Mesendoderm (in vitro differentiated cells): ENCODE results near the gene CASP1.
"Not testable (repeated sequence)": the region's sequence is repeated elsewhere in the genome, so short reads cannot be mapped to it uniquely, and the experiment has no call there.

ENCODE experiments used
- DNase-seq: peaks from one replicate; pipeline ENCODE4 v3.0.0; 2013
- H2AK5ac ChIP-seq: 2 replicates; pipeline ENCODE4 v1.6.1; 2013; ENCODE audit warnings: low read length, inconsistent platforms
- H2BK120ac ChIP-seq: 2 replicates; pipeline ENCODE4 v1.6.1; 2013; ENCODE audit warnings: low read depth, mild to moderate bottlenecking, low read length, moderate library complexity, mixed read lengths
- H2BK15ac ChIP-seq: replicated peaks from 2 replicates; pipeline ENCODE4 v1.6.1; 2013; ENCODE audit warnings: low read depth, mild to moderate bottlenecking, moderate library complexity
- H2BK5ac ChIP-seq: 2 replicates; pipeline ENCODE4 v1.6.1; 2013; ENCODE audit warnings: low read length, inconsistent platforms
- H3K18ac ChIP-seq: 2 replicates; pipeline ENCODE4 v1.6.1; 2013; ENCODE audit warnings: mild to moderate bottlenecking, low read length, mixed read lengths
- H3K23ac ChIP-seq: one replicate; pipeline ENCODE4 v1.6.1; 2013; ENCODE audit warnings: low read length
- H3K27ac ChIP-seq: 2 replicates; pipeline ENCODE4 v1.5.1; 2013; ENCODE audit warnings: low read depth, mild to moderate bottlenecking, inconsistent platforms, low read length, moderate library complexity
- H3K27me3 ChIP-seq: 2 replicates; pipeline ENCODE4 v1.6.1; 2013; ENCODE audit warnings: low read length, control low read depth, mild to moderate bottlenecking, inconsistent platforms; ENCODE audit not compliant: insufficient read depth, poor library complexity
- H3K36me3 ChIP-seq: 2 replicates; pipeline ENCODE4 v1.6.1; 2013; ENCODE audit warnings: low read length, inconsistent platforms; ENCODE audit not compliant: control insufficient read depth, insufficient read depth
- H3K4ac ChIP-seq: one replicate; pipeline ENCODE4 v1.6.1; 2013; ENCODE audit warnings: low read depth, mild to moderate bottlenecking, low read length, moderate library complexity
- H3K4me1 ChIP-seq: 2 replicates; pipeline ENCODE4 v1.6.1; 2013; ENCODE audit warnings: low read depth, low read length, inconsistent platforms; ENCODE audit not compliant: control insufficient read depth
- H3K4me2 ChIP-seq: 2 replicates; pipeline ENCODE4 v1.6.1; 2013; ENCODE audit warnings: low read length
- H3K4me3 ChIP-seq: 2 replicates; pipeline ENCODE4 v1.5.1; 2013; ENCODE audit warnings: mild to moderate bottlenecking, low read length
- H3K56ac ChIP-seq: one replicate; pipeline ENCODE4 v1.6.1; 2013; ENCODE audit warnings: low read length
- H3K79me1 ChIP-seq: 2 replicates; pipeline ENCODE4 v1.6.1; 2013; ENCODE audit warnings: low read length, inconsistent platforms
- H3K79me2 ChIP-seq: 2 replicates; pipeline ENCODE4 v1.6.1; 2013; ENCODE audit warnings: mild to moderate bottlenecking, low read length; ENCODE audit not compliant: control insufficient read depth, insufficient read depth
- H3K9ac ChIP-seq: 2 replicates; pipeline ENCODE4 v1.6.1; 2013; ENCODE audit warnings: low read length, inconsistent platforms
- H4K5ac ChIP-seq: one replicate; pipeline ENCODE4 v1.6.1; 2013; ENCODE audit warnings: low read length
- H4K8ac ChIP-seq: one replicate; pipeline ENCODE4 v1.6.1; 2013; ENCODE audit warnings: low read depth, mild to moderate bottlenecking, control low read depth, low read length, moderate library complexity
- WGBS: extraction: QIAGEN DNeasy Blood & Tissue Kit; methylation state at CpG from one replicate; pipeline ENCODE4 v1.1.7; 2013; ENCODE audit warnings: low lambda C conversion rate, missing lambda C conversion rate; ENCODE audit not compliant: insufficient coverage; ENCODE audit errors: extremely low coverage; 5-methylcytosine and 5-hydroxymethylcytosine counted together

Gene CASP1

GRCh38 chr11:105042178-105042577 lies 7.2 kb upstream of the CASP1 start:
- Histone ChIP-seq H3K36me3 (no peaks in the 10 kb centered on the region), H2BK120ac (no peak overlapping the region), H3K79me2 (no peaks in the 10 kb centered on the region), H3K79me1 (no peaks in the 10 kb centered on the region), H4K5ac (no peak overlapping the region), H3K9ac (no peak overlapping the region), H3K23ac (no peak overlapping the region), H2AK5ac (no peak overlapping the region), H2BK5ac (no peak overlapping the region), H3K27ac (no peak overlapping the region), H3K4me3 (no peak overlapping the region), H3K56ac (no peak overlapping the region), H3K4me1 (no peaks in the 10 kb centered on the region), H2BK15ac (no peak overlapping the region), H3K18ac (no peak overlapping the region), H3K27me3 (no peaks in the 10 kb centered on the region), H3K4me2 (no peak overlapping the region), H3K4ac (no peak overlapping the region), H4K8ac (no peak overlapping the region)
- WGBS = no CpG with 5 or more reads among the region's 3 CpGs
- no peak for DNase-seq

DNA sequence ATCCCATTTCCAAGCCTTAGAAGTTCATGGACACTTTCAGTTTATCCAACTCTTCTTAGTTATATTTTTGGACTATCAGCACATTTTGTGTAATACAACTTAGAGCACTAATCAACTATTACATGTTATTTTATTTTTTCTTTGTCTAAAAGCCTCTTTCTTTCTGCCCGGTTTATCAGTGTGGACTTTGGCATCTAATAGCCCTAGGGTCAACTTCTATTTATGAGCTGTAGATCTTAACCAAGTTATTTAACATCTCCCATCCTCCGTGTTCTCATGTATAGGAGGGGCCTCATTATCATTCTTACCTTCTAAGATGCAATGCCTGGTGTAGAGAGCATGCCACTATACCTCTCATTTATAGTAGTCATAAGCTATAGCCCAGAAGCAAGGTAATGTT lies 5.8 kb upstream of the CASP1 start:
- Histone ChIP-seq H3K79me2 (no peaks in the 10 kb centered on the region), H3K4me1 (no peaks in the 10 kb centered on the region), H3K4ac (no peak overlapping the region), H3K18ac (no peak overlapping the region), H3K27me3 (no peaks in the 10 kb centered on the region), H2BK15ac (no peak overlapping the region), H3K27ac (no peak overlapping the region), H3K23ac (no peak overlapping the region), H3K36me3 (no peaks in the 10 kb centered on the region), H2AK5ac (no peak overlapping the region), H3K4me2 (no peak overlapping the region), H3K79me1 (no peaks in the 10 kb centered on the region), H3K4me3 (no peak overlapping the region), H4K5ac (no peak overlapping the region), H2BK5ac (no peak overlapping the region), H2BK120ac (no peak overlapping the region), H3K56ac (no peak overlapping the region), H3K9ac (no peak overlapping the region), H4K8ac (no peak overlapping the region)
- no CpG with 5 or more reads among the region's 2 CpGs for WGBS
- no peak for DNase-seq

- H3K4me1 ChIP-seq, H3K27me3 ChIP-seq, H3K36me3 ChIP-seq, H2BK120ac ChIP-seq, H4K5ac ChIP-seq, H3K18ac ChIP-seq, H3K4me3 ChIP-seq, H3K4ac ChIP-seq, H2BK5ac ChIP-seq, H3K4me2 ChIP-seq, H3K79me1 ChIP-seq, H3K23ac ChIP-seq, H3K27ac ChIP-seq, H2BK15ac ChIP-seq, H3K56ac ChIP-seq, DNase-seq, H2AK5ac ChIP-seq, H4K8ac ChIP-seq, H3K79me2 ChIP-seq, H3K9ac ChIP-seq: not testable (repeated sequence)
- WGBS = no CpG with 5 or more reads among the region's 2 CpGs
These were observed 556 bp downstream of the CASP1 start for GRCh38 chr11:105034388-105034787.

DNA sequence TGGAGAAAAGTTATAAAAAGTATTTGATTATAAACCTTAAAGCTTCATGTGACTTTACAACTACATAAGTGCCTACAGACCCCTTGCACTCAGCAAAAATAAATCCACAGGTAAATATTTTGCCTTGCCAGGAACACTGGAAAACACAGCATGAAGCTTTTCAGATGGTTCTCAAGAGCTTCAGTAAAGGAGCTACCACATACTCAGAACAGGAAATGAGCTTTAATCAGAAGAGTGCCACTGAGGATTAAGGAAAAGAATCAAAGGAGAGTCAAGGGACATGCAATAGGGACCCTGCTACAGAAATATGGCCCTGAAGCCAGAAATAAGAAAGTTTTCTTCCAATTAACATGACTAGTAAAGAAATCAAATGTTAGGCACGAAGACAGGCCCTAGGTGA lies 1.2 kb downstream of the CASP1 start:
- H3K27me3 ChIP-seq = no peaks in the 10 kb centered on the region
- no peak overlapping the region for H3K4me3 ChIP-seq
- WGBS = no CpG with 5 or more reads among the region's 1 CpG

GRCh38 chr11:105033343-105033742 lies 1.6 kb downstream of the CASP1 start:
- Histone ChIP-seq H3K27me3 (no peaks in the 10 kb centered on the region), H3K23ac (no peak overlapping the region), H3K4me3 (no peak overlapping the region), H2BK120ac (no peak overlapping the region), H3K27ac (no peak overlapping the region), H3K4ac (no peak overlapping the region), H3K9ac (no peak overlapping the region), H2BK5ac (no peak overlapping the region), H2AK5ac (no peak overlapping the region), H3K18ac (no peak overlapping the region), H4K8ac (no peak overlapping the region), H3K79me1 (no peaks in the 10 kb centered on the region), H3K36me3 (no peaks in the 10 kb centered on the region), H2BK15ac (no peak overlapping the region), H3K79me2 (no peaks in the 10 kb centered on the region), H3K4me2 (no peak overlapping the region), H3K56ac (no peak overlapping the region), H4K5ac (no peak overlapping the region), H3K4me1 (no peaks in the 10 kb centered on the region)
- DNase-seq = no peak
- WGBS = 100% methylated on average over 1 of the region's 3 CpGs

More for the DNA sequence above, 1.2 kb downstream of the CASP1 start:
- H3K36me3 ChIP-seq = no peaks in the 10 kb centered on the region
- no peak overlapping the region for H4K5ac ChIP-seq
- no peak overlapping the region for H4K8ac ChIP-seq
- no peak overlapping the region for H3K18ac ChIP-seq
- H2AK5ac ChIP-seq = no peak overlapping the region
- no peaks in the 10 kb centered on the region for H3K79me1 ChIP-seq
- no peaks in the 10 kb centered on the region for H3K4me1 ChIP-seq
- no peak overlapping the region for H3K27ac ChIP-seq
- no peak overlapping the region for H2BK15ac ChIP-seq
- H3K23ac ChIP-seq = no peak overlapping the region
- no peak overlapping the region for H3K9ac ChIP-seq
- DNase-seq = no peak
- H3K79me2 ChIP-seq = no peaks in the 10 kb centered on the region
- H2BK5ac ChIP-seq = no peak overlapping the region
- no peak overlapping the region for H3K4ac ChIP-seq
- no peak overlapping the region for H3K4me2 ChIP-seq
- H2BK120ac ChIP-seq = no peak overlapping the region
- no peak overlapping the region for H3K56ac ChIP-seq

- Histone ChIP-seq H3K56ac (no peak overlapping the region), H3K4ac (no peak overlapping the region), H2AK5ac (no peak overlapping the region), H3K4me1 (no peaks in the 10 kb centered on the region), H3K79me2 (no peaks in the 10 kb centered on the region), H3K4me2 (no peak overlapping the region), H3K27ac (no peak overlapping the region), H3K23ac (no peak overlapping the region), H2BK120ac (no peak overlapping the region), H4K8ac (no peak overlapping the region), H3K27me3 (no peaks in the 10 kb centered on the region), H3K79me1 (no peaks in the 10 kb centered on the region), H2BK5ac (no peak overlapping the region), H3K4me3 (no peak overlapping the region), H4K5ac (no peak overlapping the region), H2BK15ac (no peak overlapping the region), H3K18ac (no peak overlapping the region), H3K9ac (no peak overlapping the region), H3K36me3 (no peaks in the 10 kb centered on the region)
- no CpG with 5 or more reads among the region's 2 CpGs for WGBS
- DNase-seq = no peak
These were observed 2.4 kb downstream of the CASP1 start for GRCh38 chr11:105032495-105032894.
